ENCODE data around the gene SERTAD2.
A peak's percentile ranks its signal among the peaks of the same experiment; 100 is the strongest.

- TF ChIP-seq REST (IDR thresholded peaks at IDR 0.05; ENCODE audit: insufficient read depth in 1 of 2, low read depth in 2 of 2, low read length in 2 of 2) (peak in 1 of 2 experiments; percentile 40; a peak in 1 of 4 replicates), POLR2AphosphoS5 (IDR thresholded peaks at IDR 0.05; ENCODE audit: low read depth, low read length) (0 out of 2 replicates have a peak, but pooled peaks have one; percentile 55), TAF1 (IDR thresholded peaks at IDR 0.05; ENCODE audit: borderline replicate concordance, insufficient read depth, low read length) (peak; percentile 80; the same call in 1 of the 2 replicates), SIN3A (IDR thresholded peaks at IDR 0.05; ENCODE audit: borderline replicate concordance, insufficient read depth, low read length) (peak; percentile 63; the same call in 1 of the 2 replicates)
These were observed at the start of gene SERTAD2 for GRCh38 chr2:64653109-64654062.

Measured in PFSK-1 (cell line).